WERI-Rb-1 (cell line): Measurements from ENCODE around the gene HSPB9.

ENCODE experiments used
- DNase-seq: peaks from one replicate; pipeline ENCODE4 v3.0.0-alpha.2; 2020
- H3K27ac ChIP-seq: fragments of 250-450 bp; sonication (Bioruptor Pico); 2 replicates; pipeline ENCODE4 v1.5.1; 2020; ENCODE audit warnings: mild to moderate bottlenecking, moderate library complexity
- H3K27me3 ChIP-seq: fragments of 250-450 bp; sonication (Bioruptor Pico); 2 replicates; pipeline ENCODE4 v1.5.1; 2021; ENCODE audit warnings: mild to moderate bottlenecking, low read depth, moderate library complexity; ENCODE audit not compliant: insufficient read depth, severe bottlenecking
- H3K36me3 ChIP-seq: fragments of 250-450 bp; sonication (Bioruptor Pico); 2 replicates; pipeline ENCODE4 v1.5.1; 2020; ENCODE audit warnings: mild to moderate bottlenecking, moderate library complexity
- H3K4me3 ChIP-seq: 2 replicates; pipeline ENCODE4 v1.5.1; 2011; ENCODE audit warnings: low read depth, mild to moderate bottlenecking, control low read depth, low read length
- H3K9me3 ChIP-seq: fragments of 250-450 bp; sonication (Bioruptor Pico); 2 replicates; pipeline ENCODE4 v1.5.1; 2021; ENCODE audit warnings: mild to moderate bottlenecking, moderate library complexity; ENCODE audit not compliant: severe bottlenecking
- CTCF ChIP-seq: IDR thresholded peaks from 2 replicates; pipeline ENCODE4 v1.5.1; 2011; ENCODE audit warnings: low read depth, mild to moderate bottlenecking, control low read depth, inconsistent platforms, low read length

The HSPB9 gene

GRCh38 chr17:42166196-42166763 is 43.7 kb downstream of the HSPB9 start:
- H3K9me3 ChIP-seq = no peaks in the 10 kb centered on the region
- TF ChIP-seq CTCF = no peak
- DNase-seq = no peak
- no peak overlapping the region for H3K27ac ChIP-seq
- no peaks in the 10 kb centered on the region for H3K27me3 ChIP-seq
- no peaks in the 10 kb centered on the region; the same call in 1 of the 2 replicates for H3K36me3 ChIP-seq
- H3K4me3 ChIP-seq = no peak overlapping the region

- DNase-seq = no peak
- no peaks in the 10 kb centered on the region; the same call in 1 of the 2 replicates for H3K36me3 ChIP-seq
- no peak overlapping the region for H3K27ac ChIP-seq
- no peak overlapping the region for H3K4me3 ChIP-seq
- H3K27me3 ChIP-seq = no peaks in the 10 kb centered on the region
- no peak for TF ChIP-seq CTCF
- no peaks in the 10 kb centered on the region for H3K9me3 ChIP-seq
These were observed 45.2 kb downstream of the HSPB9 start for GRCh38 chr17:42167807-42168206.

- DNase-seq = no peak
- Histone ChIP-seq H3K27ac (no peak overlapping the region), H3K9me3 (no peaks in the 10 kb centered on the region), H3K27me3 (no peaks in the 10 kb centered on the region), H3K4me3 (no peak overlapping the region), H3K36me3 (no peaks in the 10 kb centered on the region; the same call in 1 of the 2 replicates)
- TF ChIP-seq CTCF = no peak
These were observed 46.7 kb downstream of the HSPB9 start for GRCh38 chr17:42169351-42169750.

- no peak for DNase-seq
- Histone ChIP-seq H3K27ac (no peak overlapping the region), H3K27me3 (no peaks in the 10 kb centered on the region), H3K36me3 (no peaks in the 10 kb centered on the region; the same call in 1 of the 2 replicates), H3K9me3 (no peaks in the 10 kb centered on the region), H3K4me3 (no peak overlapping the region)
- TF ChIP-seq CTCF = no peak
These were observed 49.2 kb downstream of the HSPB9 start for GRCh38 chr17:42171831-42172230.
